Measurements from ENCODE around the gene DPEP2.

DNA sequence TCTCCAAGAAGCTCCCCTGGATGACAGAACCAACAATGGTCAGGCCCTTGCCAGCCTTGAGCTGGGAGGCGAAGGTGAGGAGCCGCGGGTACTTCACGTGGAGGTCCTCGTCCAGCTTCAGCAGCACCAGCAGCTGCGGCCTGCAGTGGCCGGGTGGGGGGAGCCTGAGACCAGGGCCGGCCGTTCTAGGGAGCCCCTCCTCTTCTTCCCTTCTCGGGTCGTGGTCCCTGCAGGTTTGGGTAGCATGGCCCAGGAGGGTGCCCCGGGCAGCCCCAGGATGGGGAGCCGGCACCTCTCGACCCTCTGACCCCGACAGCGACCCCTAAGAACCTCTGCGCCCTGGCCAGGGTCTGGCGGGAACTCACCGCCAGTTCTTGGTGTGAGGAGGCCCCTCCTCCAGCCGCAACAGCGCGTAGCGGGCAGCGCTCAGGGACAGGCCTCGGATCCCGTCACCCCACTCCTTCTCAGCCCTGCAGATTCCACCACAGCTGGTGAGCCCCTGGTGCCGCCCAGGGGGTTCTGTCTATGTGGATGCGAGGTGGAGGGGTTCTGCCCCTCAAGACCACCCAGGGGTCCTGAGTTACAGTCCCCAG, 52.2 kb downstream of the DPEP2 start:
- TF ChIP-seq, protein P1, sequence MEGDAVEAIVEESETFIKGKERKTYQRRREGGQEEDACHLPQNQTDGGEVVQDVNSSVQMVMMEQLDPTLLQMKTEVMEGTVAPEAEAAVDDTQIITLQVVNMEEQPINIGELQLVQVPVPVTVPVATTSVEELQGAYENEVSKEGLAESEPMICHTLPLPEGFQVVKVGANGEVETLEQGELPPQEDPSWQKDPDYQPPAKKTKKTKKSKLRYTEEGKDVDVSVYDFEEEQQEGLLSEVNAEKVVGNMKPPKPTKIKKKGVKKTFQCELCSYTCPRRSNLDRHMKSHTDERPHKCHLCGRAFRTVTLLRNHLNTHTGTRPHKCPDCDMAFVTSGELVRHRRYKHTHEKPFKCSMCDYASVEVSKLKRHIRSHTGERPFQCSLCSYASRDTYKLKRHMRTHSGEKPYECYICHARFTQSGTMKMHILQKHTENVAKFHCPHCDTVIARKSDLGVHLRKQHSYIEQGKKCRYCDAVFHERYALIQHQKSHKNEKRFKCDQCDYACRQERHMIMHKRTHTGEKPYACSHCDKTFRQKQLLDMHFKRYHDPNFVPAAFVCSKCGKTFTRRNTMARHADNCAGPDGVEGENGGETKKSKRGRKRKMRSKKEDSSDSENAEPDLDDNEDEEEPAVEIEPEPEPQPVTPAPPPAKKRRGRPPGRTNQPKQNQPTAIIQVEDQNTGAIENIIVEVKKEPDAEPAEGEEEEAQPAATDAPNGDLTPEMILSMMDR (IDR thresholded peaks at IDR 0.05; ENCODE audit: low read depth, low read length, poor library complexity, severe bottlenecking), result no peak
- TF ChIP-seq EZH2phosphoT487 (IDR thresholded peaks at IDR 0.05; ENCODE audit: borderline replicate concordance, low read length), result no peak

Data from DOHH2 (cell line).